Endothelial cell of umbilical vein (primary cell): ENCODE data around the gene RBPJ. TPM values are rescaled to one million over a fixed set of nuclear protein-coding genes. Genes with fewer than 3 reads are reported as not detected.

Source experiments
- BruUV-seq: library from RNA; stranded (reverse); fragments of 400-500 nt; replicated peaks from 2 replicates; lab custom pipeline; 2021; lab: Mats Ljungman, UMichigan
- CTCF ChIA-PET: fragments of 300-600, 350-600 bp; sonication (Branson Sonifier 250); formaldehyde crosslinking; loops from one replicate; lab custom pipeline; 2021; ENCODE audit warnings: antibody characterized with exemption, inconsistent platforms; lab: Charles Lee
- POLR2A ChIA-PET: fragments of 300-600, 350-600 bp; sonication (Branson Sonifier 250); formaldehyde crosslinking; loops from one replicate; lab custom pipeline; 2021; ENCODE audit warnings: antibody characterized with exemption, inconsistent platforms; lab: Charles Lee
- DNase-seq: peaks from one replicate; pipeline ENCODE4 v3.0.0-alpha.2; 2011; ENCODE audit warnings: low read depth, low spot score
- FAIRE-seq: peaks from 2 replicates; lab custom pipeline; 2011; peaks lifted over from hg19 to GRCh38; lab: Jason Lieb, UNC
- H2AFZ ChIP-seq: 2 replicates; pipeline ENCODE4 v1.6.0; 2012; ENCODE audit warnings: low read depth, low read length, control low read depth, inconsistent platforms
- H3K27ac ChIP-seq: 2 replicates; pipeline ENCODE4 v1.5.1; 2011; ENCODE audit warnings: low read depth, mild to moderate bottlenecking, control low read depth, low read length, moderate library complexity; ENCODE audit not compliant: insufficient read depth
- H3K27me3 ChIP-seq, 2 experiments: 2 replicates each; pipeline versions ENCODE4 v1.6.0 to v1.6.1; 2011; ENCODE audit warnings: low read length in 2 of 2, mixed read lengths in 1 of 2; ENCODE audit not compliant: control insufficient read depth in 2 of 2, insufficient read depth in 2 of 2
- H3K36me3 ChIP-seq, 2 experiments: 2 replicates in 1 of 2; 3 replicates in 1 of 2; pipeline ENCODE4 v1.5.1; 2011; ENCODE audit warnings: low read length in 2 of 2, mild to moderate bottlenecking in 1 of 2, moderate library complexity in 1 of 2; ENCODE audit not compliant: control insufficient read depth in 2 of 2, insufficient read depth in 2 of 2; ENCODE audit errors: extremely low read depth in 1 of 2
- H3K4me1 ChIP-seq: 3 replicates; pipeline ENCODE4 v1.5.1; 2011; ENCODE audit warnings: mild to moderate bottlenecking, low read length; ENCODE audit not compliant: control insufficient read depth, insufficient read depth; ENCODE audit errors: extremely low read depth
- H3K4me2 ChIP-seq: 2 replicates; pipeline ENCODE4 v1.6.1; 2011; ENCODE audit warnings: low read length, control low read depth, mixed read lengths; ENCODE audit not compliant: insufficient read depth
- H3K4me3 ChIP-seq, 3 experiments: fragments of 200-600 bp in 1 of 3; sonication (generic), shearing (Covaris generic) in 1 of 3; replicated peaks in 1 of 3; 2 replicates each; pipeline ENCODE4 v1.5.1; 2011 to 2016; ENCODE audit warnings: control low read depth in 3 of 3, low read length in 3 of 3, mild to moderate bottlenecking in 2 of 3, inconsistent platforms in 1 of 3, low read depth in 1 of 3, moderate library complexity in 1 of 3; ENCODE audit not compliant: insufficient read depth in 1 of 3
- H3K79me2 ChIP-seq: 2 replicates; pipeline ENCODE4 v1.6.0; 2012; ENCODE audit warnings: low read length, inconsistent platforms; ENCODE audit not compliant: control insufficient read depth, insufficient read depth
- H3K9ac ChIP-seq: replicated peaks from 2 replicates; pipeline ENCODE3; 2011; ENCODE audit warnings: low read length, control low read depth; ENCODE audit not compliant: insufficient read depth; ENCODE audit errors: extremely low read depth
- H3K9me1 ChIP-seq: replicated peaks from 3 replicates; pipeline ENCODE4 v1.6.0; 2011; ENCODE audit warnings: mild to moderate bottlenecking, low read length; ENCODE audit not compliant: control insufficient read depth, insufficient read depth; ENCODE audit errors: extremely low read depth
- H3K9me3 ChIP-seq: replicated peaks from 2 replicates; pipeline ENCODE4 v1.5.1; 2012; ENCODE audit warnings: low read length, inconsistent platforms; ENCODE audit not compliant: control insufficient read depth, insufficient read depth
- H4K20me1 ChIP-seq: replicated peaks from 2 replicates; pipeline ENCODE3; 2011; ENCODE audit warnings: mild to moderate bottlenecking, low read length; ENCODE audit not compliant: control insufficient read depth, insufficient read depth; ENCODE audit errors: extremely low read depth
- EZH2 ChIP-seq: IDR thresholded peaks from 2 replicates; pipeline ENCODE4 v1.6.1; 2012; ENCODE audit warnings: borderline replicate concordance, low read depth, mild to moderate bottlenecking, moderate library complexity, low read length, inconsistent platforms; ENCODE audit not compliant: severe bottlenecking
- FOS ChIP-seq: IDR thresholded peaks from 2 replicates; pipeline ENCODE4 v1.6.1; 2011; ENCODE audit warnings: mild to moderate bottlenecking, low read length, moderate library complexity, borderline replicate concordance; ENCODE audit not compliant: insufficient read depth
- MYC ChIP-seq: IDR thresholded peaks from one replicate; pipeline ENCODE4 v1.6.1; 2011; ENCODE audit warnings: mild to moderate bottlenecking, low read depth, low read length
- POLR2A ChIP-seq: IDR thresholded peaks from 2 replicates; pipeline ENCODE4 v1.6.1; 2012; ENCODE audit warnings: low read depth, mild to moderate bottlenecking, control low read depth, low read length
- POLR2AphosphoS5 ChIP-seq: IDR thresholded peaks from 2 replicates; pipeline ENCODE4 v1.6.1; 2012; ENCODE audit warnings: low read depth, mild to moderate bottlenecking, control low read depth, low read length, moderate library complexity; ENCODE audit not compliant: insufficient read depth
- dilution Hi-C: fragments of 300-500 bp; cut with MboI; formaldehyde crosslinking; loops from one replicate; pipeline ENCODE4 v1.15.0; 2019; ENCODE audit warnings: low sequenced_read_pairs; ENCODE audit not compliant: extremely low pct_ligation_motif_present
- intact Hi-C: fragments of 100-400 bp; cut with micrococcal nuclease; formaldehyde crosslinking; loops from one replicate; pipeline ENCODE4 v1.10.0; 2022
- polyA plus RNA-seq, 4 experiments: library from polyadenylated mRNA; depleted of rRNA in 3 of 4; stranded (reverse) in 3 of 4; unstranded in 1 of 4; fragments of >200 nt; gene quantifications; 2 replicates each; pipeline versions ENCODE4 v1.2.1 to v1.2.3, GENCODE V29; 2011 to 2012; ENCODE audit warnings: missing spikeins in 1 of 4
- total RNA-seq: library from RNA; stranded (reverse); gene quantifications from 2 replicates; pipeline ENCODE4 v1.2.3, GENCODE V29; 2021
- TF ChIP-seq, protein P1 (sequence below), 2 donors: IDR thresholded peaks; 1 replicate in 1 of 2; 2 replicates in 1 of 2; pipeline ENCODE4 v1.5.1; 2011; ENCODE audit warnings: low read length in 2 of 2, mild to moderate bottlenecking in 2 of 2, moderate library complexity in 2 of 2, control low read depth in 1 of 2, inconsistent platforms in 1 of 2, low read depth in 1 of 2; ENCODE audit not compliant: insufficient read depth in 1 of 2; ENCODE audit errors: extremely low read depth in 1 of 2

The RBPJ gene
- total and polyA plus RNA-seq, 2 donors (not counting 3 experiments of a cell fraction or from before 2014, with no cell fraction given) = 17.0 to 42.9 TPM

DNA sequence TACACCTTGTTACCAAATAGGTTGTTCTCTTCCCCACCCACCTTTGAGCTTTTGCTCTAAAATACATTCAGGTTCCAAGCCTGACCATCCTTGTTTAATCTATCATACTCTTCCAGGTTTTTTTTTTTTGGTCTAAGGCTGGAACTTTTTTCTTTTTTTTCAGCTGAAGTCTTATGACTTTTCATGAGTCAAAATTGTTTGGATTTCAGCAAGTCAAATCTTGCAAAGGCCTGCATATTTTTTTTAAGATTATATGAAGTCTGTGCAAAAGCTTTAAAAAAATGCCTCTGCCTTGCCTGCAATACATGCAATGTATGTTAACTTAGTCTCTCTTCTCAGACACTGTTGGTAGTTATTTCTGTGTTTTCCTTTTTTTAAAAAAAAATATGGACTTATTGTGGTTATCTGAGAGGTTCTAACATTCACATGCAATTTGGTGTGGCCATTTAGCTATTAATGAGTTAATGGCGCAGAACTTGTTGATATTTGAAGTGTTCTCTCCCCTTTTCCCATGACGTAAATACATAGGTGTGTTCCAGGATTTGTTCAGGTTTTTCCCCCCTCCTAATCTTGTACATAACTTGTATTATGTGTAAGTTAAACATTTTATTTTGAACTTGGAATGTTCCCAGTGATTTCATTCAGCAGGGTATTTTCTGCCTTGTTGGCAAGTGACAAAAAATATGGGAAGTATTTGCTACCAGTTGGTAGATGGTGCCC is 110.8 kb downstream of the RBPJ start:
- Histone ChIP-seq H3K4me3 (no peak overlapping the region), H3K9ac (no peak overlapping the region), H3K36me3 (peaks cover 2 to 6% of the 10 kb centered on the region in 2 experiments), H4K20me1 (no peaks in the 10 kb centered on the region), H3K27ac (no peak overlapping the region), H3K79me2 (no peaks in the 10 kb centered on the region), H3K4me1 (no peaks in the 10 kb centered on the region), H3K9me3 (no peaks in the 10 kb centered on the region), H3K4me2 (no peak overlapping the region), H2AFZ (no peak overlapping the region), H3K9me1 (no peaks in the 10 kb centered on the region), H3K27me3 (no peaks in the 10 kb centered on the region)
- ChIA-PET POLR2A (no interaction called here), CTCF (interaction anchor here (0.6 to 1.0 kb wide), 2 partner anchors 20 to 1871 kb away, joined by 3 to 4 read pairs; no protein-coding TSS in a partner anchor)
- no TSS peak for BruUV-seq
- TF ChIP-seq POLR2A (no peak), FOS (no peak), MYC (no peak), EZH2 (no peak), POLR2AphosphoS5 (no peak)
- TF ChIP-seq, protein P1, sequence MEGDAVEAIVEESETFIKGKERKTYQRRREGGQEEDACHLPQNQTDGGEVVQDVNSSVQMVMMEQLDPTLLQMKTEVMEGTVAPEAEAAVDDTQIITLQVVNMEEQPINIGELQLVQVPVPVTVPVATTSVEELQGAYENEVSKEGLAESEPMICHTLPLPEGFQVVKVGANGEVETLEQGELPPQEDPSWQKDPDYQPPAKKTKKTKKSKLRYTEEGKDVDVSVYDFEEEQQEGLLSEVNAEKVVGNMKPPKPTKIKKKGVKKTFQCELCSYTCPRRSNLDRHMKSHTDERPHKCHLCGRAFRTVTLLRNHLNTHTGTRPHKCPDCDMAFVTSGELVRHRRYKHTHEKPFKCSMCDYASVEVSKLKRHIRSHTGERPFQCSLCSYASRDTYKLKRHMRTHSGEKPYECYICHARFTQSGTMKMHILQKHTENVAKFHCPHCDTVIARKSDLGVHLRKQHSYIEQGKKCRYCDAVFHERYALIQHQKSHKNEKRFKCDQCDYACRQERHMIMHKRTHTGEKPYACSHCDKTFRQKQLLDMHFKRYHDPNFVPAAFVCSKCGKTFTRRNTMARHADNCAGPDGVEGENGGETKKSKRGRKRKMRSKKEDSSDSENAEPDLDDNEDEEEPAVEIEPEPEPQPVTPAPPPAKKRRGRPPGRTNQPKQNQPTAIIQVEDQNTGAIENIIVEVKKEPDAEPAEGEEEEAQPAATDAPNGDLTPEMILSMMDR (IDR thresholded peaks at IDR 0.05; ENCODE audit: extremely low read depth in 1 of 2, insufficient read depth in 1 of 2, low read depth in 1 of 2, low read length in 2 of 2) = no peak
- dilution Hi-C loops (no loop called here), intact Hi-C loops (no loop called here)
- FAIRE-seq (no peak), DNase-seq (no peak)
